HCT116 (cell line): Measurements from ENCODE around the gene MME. TPM values are rescaled to one million over a fixed set of nuclear protein-coding genes. Genes with fewer than 3 reads are reported as not detected.
"Not testable (repeated sequence)": the region's sequence is repeated elsewhere in the genome, so short reads cannot be mapped to it uniquely, and the experiment has no call there.

Source experiments
- ATAC-seq: fragments of 200-7000 bp; cut with Tn5 transposase; 2 replicates; pipeline ENCODE4 v1.9.1; 2020; ENCODE audit warnings: mild to moderate bottlenecking, moderate library complexity
- BruUV-seq: library from RNA; stranded (reverse); fragments of 400-500 nt; replicated peaks from 2 replicates; lab custom pipeline; 2021; lab: Mats Ljungman, UMichigan
- CTCF ChIA-PET: fragments of 300-600 bp; sonication (Branson Sonifier 250); formaldehyde crosslinking; loops from one replicate; lab custom pipeline; 2021; ENCODE audit warnings: antibody characterized with exemption; lab: Charles Lee
- POLR2A ChIA-PET: fragments of 300-600, 350-600 bp; sonication (Branson Sonifier 250); formaldehyde crosslinking; loops from one replicate; lab custom pipeline; 2021; ENCODE audit warnings: antibody characterized with exemption; lab: Charles Lee
- RAD21 ChIA-PET, 2 experiments: fragments of 300-600 bp; sonication (Branson Sonifier 250); formaldehyde crosslinking; loops; one replicate each; lab custom pipeline; 2023; ENCODE audit warnings: low total read pairs in 2 of 2; ENCODE audit not compliant: uncharacterized antibody in 2 of 2, unreplicated experiment in 2 of 2, low non-redundant PET in 1 of 2; lab: Charles Lee
- DNase-seq: peaks from one replicate; pipeline ENCODE4 v3.0.0-alpha.2; 2010; ENCODE audit warnings: low read depth, low spot score
- H2AFZ ChIP-seq: fragments of 200-600 bp; shearing (Covaris generic), sonication (generic); 2 replicates; pipeline ENCODE4 v1.6.1; 2017; ENCODE audit warnings: low read depth, mixed run types, mixed read lengths, antibody characterized with exemption, low read length; ENCODE audit not compliant: poor library complexity, severe bottlenecking
- H3K27ac ChIP-seq: 2 replicates; pipeline ENCODE4 v1.5.1; 2012; ENCODE audit warnings: low read depth, low read length
- H3K27me3 ChIP-seq: fragments of 200-600 bp; sonication (generic); 2 replicates; pipeline ENCODE4 v1.6.1; 2016; ENCODE audit warnings: mixed run types, low read length, mixed read lengths; ENCODE audit not compliant: insufficient read depth
- H3K36me3 ChIP-seq, 2 experiments: fragments of 200-500 bp in 1 of 2; fragments of 200-600 bp in 1 of 2; sonication (Bioruptor generic) in 1 of 2; sonication (generic) in 1 of 2; 2 replicates each; pipeline versions ENCODE4 v1.5.1 to v1.6.1; 2014 to 2016; ENCODE audit warnings: low read length in 2 of 2, inconsistent platforms in 1 of 2, mixed read lengths in 1 of 2, mixed run types in 1 of 2; ENCODE audit not compliant: insufficient read depth in 2 of 2, control insufficient read depth in 1 of 2
- H3K4me1 ChIP-seq, 2 experiments: fragments of 200-600 bp in 1 of 2; sonication (generic) in 1 of 2; 2 replicates each; pipeline versions ENCODE4 v1.5.1 to v1.6.1; 2012 to 2017; ENCODE audit warnings: low read length in 2 of 2, inconsistent platforms in 1 of 2, mild to moderate bottlenecking in 1 of 2, mixed read lengths in 1 of 2, mixed run types in 1 of 2, moderate library complexity in 1 of 2; ENCODE audit not compliant: insufficient read depth in 2 of 2, control insufficient read depth in 1 of 2
- H3K4me2 ChIP-seq: fragments of 200-600 bp; sonication (generic); 2 replicates; pipeline ENCODE4 v1.6.1; 2017; ENCODE audit warnings: mixed run types, low read length, mixed read lengths
- H3K4me3 ChIP-seq, 2 experiments: fragments of 200-600 bp in 1 of 2; sonication (generic) in 1 of 2; replicated peaks in 1 of 2; 2 replicates each; pipeline ENCODE4 v1.5.1; 2011 to 2016; ENCODE audit warnings: low read length in 2 of 2, control low read depth in 1 of 2, low read depth in 1 of 2, mild to moderate bottlenecking in 1 of 2, mixed read lengths in 1 of 2, mixed run types in 1 of 2
- H3K79me2 ChIP-seq: fragments of 200-600 bp; sonication (generic); 2 replicates; pipeline ENCODE4 v1.6.1; 2017; ENCODE audit warnings: mild to moderate bottlenecking, mixed run types, low read length, moderate library complexity, mixed read lengths; ENCODE audit not compliant: insufficient read depth
- H3K9ac ChIP-seq: fragments of 200-600 bp; sonication (generic); 2 replicates; pipeline ENCODE4 v1.6.1; 2016; ENCODE audit warnings: low read length, mixed read lengths
- H3K9me2 ChIP-seq: fragments of 200-600 bp; sonication (generic), shearing (Covaris generic); 2 replicates; pipeline ENCODE4 v1.6.1; 2017; ENCODE audit warnings: mixed run types, mild to moderate bottlenecking, moderate library complexity; ENCODE audit not compliant: insufficient read depth
- H3K9me3 ChIP-seq, 2 experiments: fragments of 200-500 bp in 1 of 2; fragments of 200-600 bp in 1 of 2; sonication (Bioruptor generic) in 1 of 2; sonication (generic) in 1 of 2; 2 replicates each; pipeline ENCODE4 v1.6.1; 2014 to 2017; ENCODE audit warnings: low read length in 2 of 2, mixed read lengths in 2 of 2, inconsistent platforms in 1 of 2, low read depth in 1 of 2, mild to moderate bottlenecking in 1 of 2, mixed run types in 1 of 2, moderate library complexity in 1 of 2; ENCODE audit not compliant: control insufficient read depth in 1 of 2, insufficient read depth in 1 of 2
- H4K20me1 ChIP-seq: fragments of 200-600 bp; sonication (generic), shearing (Covaris generic); 2 replicates; pipeline ENCODE4 v1.6.1; 2017; ENCODE audit warnings: mixed run types, mild to moderate bottlenecking, moderate library complexity; ENCODE audit not compliant: insufficient read depth
- CEBPB ChIP-seq: IDR thresholded peaks from 2 replicates; pipeline ENCODE4 v1.6.1; 2012; ENCODE audit warnings: low read depth
- EZH2 ChIP-seq: fragments of 200-600 bp; sonication (generic); IDR thresholded peaks from 2 replicates; pipeline ENCODE4 v1.6.1; 2017; ENCODE audit warnings: antibody characterized with exemption, mixed run types
- RAD21 ChIP-seq: IDR thresholded peaks from 2 replicates; pipeline ENCODE4 v1.6.1; 2012; ENCODE audit warnings: low read depth, mild to moderate bottlenecking
- SP1 ChIP-seq: IDR thresholded peaks from 2 replicates; pipeline ENCODE4 v1.6.1; 2012; ENCODE audit warnings: low read depth
- intact Hi-C: fragments of 100-400 bp; cut with micrococcal nuclease; formaldehyde crosslinking; loops from 2 replicates; pipeline ENCODE4 v1.10.0; 2022
- total RNA-seq: library from RNA; stranded (reverse); gene quantifications from one replicate; pipeline ENCODE4 v1.2.1, GENCODE V29; 2021; ENCODE audit not compliant: unreplicated experiment
- TF ChIP-seq, protein P1 (sequence below), 3 experiments: fragments of 200-600 bp in 1 of 3; sonication (generic) in 1 of 3; IDR thresholded peaks in 2 of 3; conservative IDR thresholded peaks in 1 of 3; 2 replicates each; pipeline ENCODE4 v1.5.1; 2012 to 2017; ENCODE audit warnings: low read depth in 2 of 3, low read length in 2 of 3, antibody characterized with exemption in 1 of 3, borderline replicate concordance in 1 of 3, control low read depth in 1 of 3, mild to moderate bottlenecking in 1 of 3, mixed read lengths in 1 of 3, mixed run types in 1 of 3, moderate library complexity in 1 of 3; ENCODE audit not compliant: insufficient read depth in 1 of 3
- TF ChIP-seq, protein P2 (sequence below): IDR thresholded peaks from 2 replicates; pipeline ENCODE4 v1.6.1; 2012

MME gene
- total RNA-seq, 1 experiment from 2014 or later = 0.34 TPM

DNA sequence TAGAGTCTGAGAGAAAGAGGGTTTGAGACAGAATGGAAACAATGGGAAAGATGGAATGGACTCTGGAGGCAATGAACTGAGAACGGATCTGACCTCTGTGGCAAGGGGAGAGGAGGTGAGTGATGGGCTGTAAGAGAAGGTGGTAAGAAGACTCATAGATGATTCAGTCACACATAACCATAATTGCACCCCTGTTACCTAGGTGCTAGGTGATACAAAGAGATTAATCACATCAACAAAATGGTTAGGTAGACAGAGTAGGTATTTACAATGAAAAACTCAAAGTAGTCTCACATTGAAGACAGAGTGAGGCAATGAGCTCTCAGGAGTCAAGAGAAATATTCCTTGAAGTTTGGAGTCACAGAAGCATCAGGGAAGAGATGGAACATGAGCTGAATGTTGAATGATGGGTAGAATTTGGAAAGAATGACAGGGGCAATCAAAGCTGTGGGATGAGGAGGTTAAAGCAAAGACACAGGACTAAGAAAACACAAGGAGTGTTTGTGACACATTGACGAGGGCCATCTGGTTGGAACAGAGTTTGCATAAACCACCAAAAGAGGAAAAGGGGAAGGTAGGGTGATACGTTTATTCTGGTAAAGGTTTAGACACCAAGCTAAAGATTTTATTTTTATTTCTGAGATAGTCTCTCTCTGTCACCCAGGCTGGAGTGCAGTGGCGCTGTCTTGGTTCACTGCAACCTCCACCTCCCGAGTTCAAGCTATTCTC is 32.7 kb downstream of the MME start:
- H4K20me1 ChIP-seq = no peaks in the 10 kb centered on the region
- no peaks in the 10 kb centered on the region for H3K27me3 ChIP-seq
- ATAC-seq = no peak
- TF ChIP-seq RAD21 = no peak
- no peak for TF ChIP-seq CEBPB
- TF ChIP-seq SP1 = no peak
- TF ChIP-seq, protein P1, sequence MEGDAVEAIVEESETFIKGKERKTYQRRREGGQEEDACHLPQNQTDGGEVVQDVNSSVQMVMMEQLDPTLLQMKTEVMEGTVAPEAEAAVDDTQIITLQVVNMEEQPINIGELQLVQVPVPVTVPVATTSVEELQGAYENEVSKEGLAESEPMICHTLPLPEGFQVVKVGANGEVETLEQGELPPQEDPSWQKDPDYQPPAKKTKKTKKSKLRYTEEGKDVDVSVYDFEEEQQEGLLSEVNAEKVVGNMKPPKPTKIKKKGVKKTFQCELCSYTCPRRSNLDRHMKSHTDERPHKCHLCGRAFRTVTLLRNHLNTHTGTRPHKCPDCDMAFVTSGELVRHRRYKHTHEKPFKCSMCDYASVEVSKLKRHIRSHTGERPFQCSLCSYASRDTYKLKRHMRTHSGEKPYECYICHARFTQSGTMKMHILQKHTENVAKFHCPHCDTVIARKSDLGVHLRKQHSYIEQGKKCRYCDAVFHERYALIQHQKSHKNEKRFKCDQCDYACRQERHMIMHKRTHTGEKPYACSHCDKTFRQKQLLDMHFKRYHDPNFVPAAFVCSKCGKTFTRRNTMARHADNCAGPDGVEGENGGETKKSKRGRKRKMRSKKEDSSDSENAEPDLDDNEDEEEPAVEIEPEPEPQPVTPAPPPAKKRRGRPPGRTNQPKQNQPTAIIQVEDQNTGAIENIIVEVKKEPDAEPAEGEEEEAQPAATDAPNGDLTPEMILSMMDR (IDR thresholded peaks at IDR 0.05 in 2 of 3, conservative IDR thresholded peaks at IDR 0.05 in 1 of 3; ENCODE audit: borderline replicate concordance in 1 of 3, insufficient read depth in 1 of 3, low read depth in 2 of 3, low read length in 2 of 3) = no peak
- TF ChIP-seq, protein P2, sequence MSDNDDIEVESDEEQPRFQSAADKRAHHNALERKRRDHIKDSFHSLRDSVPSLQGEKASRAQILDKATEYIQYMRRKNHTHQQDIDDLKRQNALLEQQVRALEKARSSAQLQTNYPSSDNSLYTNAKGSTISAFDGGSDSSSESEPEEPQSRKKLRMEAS = no peak
- TF ChIP-seq EZH2 = no peak
- DNase-seq = no peak
- H3K9me2 ChIP-seq = no peaks in the 10 kb centered on the region
- POLR2A ChIA-PET = interaction anchor here (0.6 kb wide), 1 partner anchor 157 kb away, joined by 3 read pairs; no protein-coding TSS in a partner anchor
- H3K4me1 ChIP-seq = no peaks in the 10 kb centered on the region; a peak in 1 of 4 replicates
- H3K79me2 ChIP-seq = no peaks in the 10 kb centered on the region
- CTCF ChIA-PET = no interaction called here
- H3K36me3 ChIP-seq = no peaks in the 10 kb centered on the region
- no peaks in the 10 kb centered on the region for H3K9me3 ChIP-seq
- H3K4me3 ChIP-seq = no peak overlapping the region
- no peak overlapping the region for H3K9ac ChIP-seq
- RAD21 ChIA-PET = no interaction called here
- H3K27ac ChIP-seq = no peak overlapping the region
- no peak overlapping the region for H2AFZ ChIP-seq
- H3K4me2 ChIP-seq = no peak overlapping the region
- intact Hi-C loops = no loop called here
- BruUV-seq = no TSS peak

- BruUV-seq, H3K79me2 ChIP-seq, H3K9me2 ChIP-seq, H3K27me3 ChIP-seq, intact Hi-C loops, H3K4me3 ChIP-seq, H3K4me2 ChIP-seq, RAD21 ChIA-PET, POLR2A ChIA-PET, DNase-seq, H2AFZ ChIP-seq, H3K4me1 ChIP-seq, H3K27ac ChIP-seq, H3K36me3 ChIP-seq, H3K9ac ChIP-seq, H3K9me3 ChIP-seq, CTCF ChIA-PET, H4K20me1 ChIP-seq: not testable (repeated sequence)
- ATAC-seq = peak; percentile 67
Observed at GRCh38 chr3:155124745-155125144, 44.6 kb downstream of the MME start.
